Gastrocnemius medialis (tissue), 4 donors: ENCODE data around the gene CD163. TPM values are rescaled to one million over a fixed set of nuclear protein-coding genes. Genes with fewer than 3 reads are reported as not detected.
A peak's percentile ranks its signal among the peaks of the same experiment; 100 is the strongest.

ENCODE experiments used
- ATAC-seq, 2 donors: fragments of 150-250 bp; one replicate each; pipeline ENCODE4 v1.9.1; 2016
- DNase-seq, 2 donors: peaks; one replicate each; pipeline ENCODE4 v3.0.0-alpha.2; 2019
- H3K27ac ChIP-seq, 4 donors: fragments of 200-600 bp; sonication (generic); 1 replicate in 1 of 4; 2 replicates in 3 of 4; pipeline ENCODE4 v1.5.1; 2016 to 2018; ENCODE audit warnings: mild to moderate bottlenecking in 2 of 4, moderate library complexity in 1 of 4
- H3K27me3 ChIP-seq, 3 donors: fragments of 200-600 bp; sonication (generic) in 2 of 3; 1 replicate in 1 of 3; 2 replicates in 2 of 3; pipeline versions ENCODE4 v1.5.1 to v1.6.0; 2016 to 2019; ENCODE audit warnings: mild to moderate bottlenecking in 1 of 3, moderate library complexity in 1 of 3
- H3K36me3 ChIP-seq, 2 donors: fragments of 200-600 bp; sonication (generic) in 1 of 2; one replicate each; pipeline ENCODE4 v1.5.1; 2017 to 2018
- H3K4me1 ChIP-seq, 2 donors: fragments of 200-600 bp; sonication (generic) in 1 of 2; one replicate each; pipeline ENCODE4 v1.5.1; 2016 to 2017; ENCODE audit warnings: mild to moderate bottlenecking in 2 of 2
- H3K4me3 ChIP-seq, 4 donors: fragments of 200-600 bp; sonication (generic) in 3 of 4; 1 replicate in 1 of 4; 2 replicates in 3 of 4; pipeline ENCODE4 v1.5.1; 2016 to 2019; ENCODE audit warnings: mild to moderate bottlenecking in 2 of 4
- H3K9me3 ChIP-seq, 3 donors: fragments of 200-600 bp; sonication (generic) in 2 of 3; 1 replicate in 1 of 3; 2 replicates in 2 of 3; pipeline ENCODE4 v1.5.1; 2016 to 2019
- CTCF ChIP-seq, 5 experiments: fragments of 450-650 bp in 3 of 5; fragments of 200-600 bp in 2 of 5; sonication (generic) in 2 of 5; IDR thresholded peaks in 4 of 5; conservative IDR thresholded peaks in 1 of 5; 1 replicate in 4 of 5; 2 replicates in 1 of 5; pipeline ENCODE4 v1.5.1; 2016 to 2019; ENCODE audit warnings: antibody characterized with exemption in 5 of 5, mild to moderate bottlenecking in 3 of 5, moderate library complexity in 3 of 5
- POLR2A ChIP-seq, 2 donors: fragments of 450-650 bp; IDR thresholded peaks; one replicate each; pipeline ENCODE4 v1.6.1; 2017; ENCODE audit warnings: antibody characterized with exemption in 2 of 2, mild to moderate bottlenecking in 2 of 2, moderate library complexity in 2 of 2
- in situ Hi-C, 4 donors: fragments of 200-750 bp; cut with MboI; loops; one replicate each; pipeline versions ENCODE4 v1.15.0 to v1.8.0; 2017; ENCODE audit warnings: low sequenced_read_pairs in 4 of 4
- intact Hi-C: fragments of 100-400 bp; cut with DNase I; formaldehyde crosslinking; loops from one replicate; pipeline ENCODE4 v1.15.1; 2023; ENCODE audit warnings: low total_unique reads
- total RNA-seq, 4 donors: library from RNA; depleted of rRNA; stranded (reverse); fragments of >200 nt; gene quantifications; one replicate each; pipeline versions ENCODE4 v1.1.0 to v1.2.3, GENCODE V29; 2016

The CD163 gene
- total RNA-seq, 4 donors from 2014 or later, result 20.7 to 57.7 (median 38.1) TPM

- no peak for DNase-seq
- no peak for ATAC-seq
- no peak for TF ChIP-seq POLR2A (IDR thresholded peaks at IDR 0.05)
- TF ChIP-seq CTCF (IDR thresholded peaks at IDR 0.05 in 4 of 5, conservative IDR thresholded peaks at IDR 0.05 in 1 of 5), result peak in 4 of 5 experiments; percentile 9 to 46 (median 36)
- no peaks in the 10 kb centered on the region for H3K9me3 ChIP-seq
- no peaks in the 10 kb centered on the region for H3K36me3 ChIP-seq
- H3K27ac ChIP-seq, result no peak overlapping the region
- H3K4me3 ChIP-seq, result no peak overlapping the region
- H3K27me3 ChIP-seq, result no peaks in the 10 kb centered on the region
- in situ Hi-C loops (loop anchor here in 1 of 4 donors (5.0 kb wide), 1 partner anchor 238 kb away; no protein-coding TSS in a partner anchor), intact Hi-C loops (loop anchor here (10.0 kb wide), 1 partner anchor 236 kb away; no protein-coding TSS in a partner anchor)
- no peaks in the 10 kb centered on the region for H3K4me1 ChIP-seq
Observed at GRCh38 chr12:7460375-7461259, 43.0 kb downstream of the CD163 start.

- DNase-seq (no peak), ATAC-seq (no peak)
- no peak for TF ChIP-seq POLR2A (IDR thresholded peaks at IDR 0.05)
- H3K27me3 ChIP-seq, result no peaks in the 10 kb centered on the region
- no peaks in the 10 kb centered on the region for H3K36me3 ChIP-seq
- no peak overlapping the region for H3K4me3 ChIP-seq
- in situ Hi-C loops (loop anchor here in 1 of 4 donors (5.0 kb wide), 1 partner anchor 238 kb away; no protein-coding TSS in a partner anchor), intact Hi-C loops (loop anchor here (10.0 kb wide), 1 partner anchor 235 kb away; no protein-coding TSS in a partner anchor)
- no peak overlapping the region for H3K27ac ChIP-seq
- peaks cover 0 to 3% (median 0%) of the 10 kb centered on the region in 3 donors for H3K9me3 ChIP-seq
- H3K4me1 ChIP-seq, result no peaks in the 10 kb centered on the region
Observed at GRCh38 chr12:7459973-7460372, 43.6 kb downstream of the CD163 start.

- peaks cover 0 to 3% (median 0%) of the 10 kb centered on the region in 3 donors for H3K9me3 ChIP-seq
- in situ Hi-C loops, result no loop called here
- ATAC-seq (no peak), DNase-seq (no peak)
- H3K27me3 ChIP-seq, result no peaks in the 10 kb centered on the region
- no peak overlapping the region for H3K27ac ChIP-seq
- intact Hi-C loops, result no loop called here
- no peaks in the 10 kb centered on the region for H3K36me3 ChIP-seq
- H3K4me3 ChIP-seq, result no peak overlapping the region
- TF ChIP-seq POLR2A (IDR thresholded peaks at IDR 0.05) (no peak), CTCF (IDR thresholded peaks at IDR 0.05 in 4 of 5, conservative IDR thresholded peaks at IDR 0.05 in 1 of 5) (no peak)
- no peaks in the 10 kb centered on the region for H3K4me1 ChIP-seq
Observed at GRCh38 chr12:7451756-7452155, 51.8 kb downstream of the CD163 start.

- Histone ChIP-seq H3K27me3 (no peaks in the 10 kb centered on the region), H3K27ac (no peak overlapping the region), H3K4me1 (no peaks in the 10 kb centered on the region), H3K9me3 (peaks cover 0 to 3% (median 0%) of the 10 kb centered on the region in 3 donors), H3K4me3 (no peak overlapping the region), H3K36me3 (no peaks in the 10 kb centered on the region)
- in situ Hi-C loops (no loop called here), intact Hi-C loops (no loop called here)
- no peak for TF ChIP-seq POLR2A (IDR thresholded peaks at IDR 0.05)
- ATAC-seq (no peak), DNase-seq (no peak)
Observed at GRCh38 chr12:7450667-7451066, 52.9 kb downstream of the CD163 start.

GRCh38 chr12:7448099-7448498 lies 55.5 kb downstream of the CD163 start:
- ATAC-seq, result no peak
- in situ Hi-C loops, result no loop called here
- intact Hi-C loops, result no loop called here
- H3K27me3 ChIP-seq, result no peaks in the 10 kb centered on the region
- H3K9me3 ChIP-seq, result no peaks in the 10 kb centered on the region
- no peak overlapping the region for H3K27ac ChIP-seq
- TF ChIP-seq CTCF (IDR thresholded peaks at IDR 0.05 in 4 of 5, conservative IDR thresholded peaks at IDR 0.05 in 1 of 5) (no peak), POLR2A (IDR thresholded peaks at IDR 0.05) (no peak)
- no peaks in the 10 kb centered on the region for H3K4me1 ChIP-seq
- no peak overlapping the region for H3K4me3 ChIP-seq
- H3K36me3 ChIP-seq, result no peaks in the 10 kb centered on the region
- no peak for DNase-seq
